ENCODE measurements around the gene STAG3.
"Not testable (repeated sequence)": the region's sequence is repeated elsewhere in the genome, so short reads cannot be mapped to it uniquely, and the experiment has no call there.

Gene STAG3

GRCh38 chr7:100234660-100235317 is 57.1 kb downstream of the STAG3 start:
- not testable (repeated sequence) for H3K4me2 ChIP-seq (ENCODE audit: low read length); H2BK15ac ChIP-seq (replicated peaks; ENCODE audit: low read depth); H2AK5ac ChIP-seq (ENCODE audit: low read length); H3K18ac ChIP-seq (ENCODE audit: low read length); H3K36me3 ChIP-seq (ENCODE audit: control insufficient read depth, insufficient read depth, low read length); H3K23ac ChIP-seq (ENCODE audit: low read length); H3K9ac ChIP-seq (ENCODE audit: low read length); H3K27ac ChIP-seq (ENCODE audit: low read depth, low read length); DNase-seq; H3K79me1 ChIP-seq (ENCODE audit: low read length); H4K5ac ChIP-seq (ENCODE audit: low read length); H2BK120ac ChIP-seq (ENCODE audit: low read depth, low read length); H3K56ac ChIP-seq (ENCODE audit: low read length); H3K4me1 ChIP-seq (ENCODE audit: control insufficient read depth, low read depth, low read length); H2BK5ac ChIP-seq (ENCODE audit: low read length); H3K27me3 ChIP-seq (ENCODE audit: insufficient read depth, low read length, poor library complexity); H4K8ac ChIP-seq (ENCODE audit: low read depth, low read length); H3K79me2 ChIP-seq (ENCODE audit: control insufficient read depth, insufficient read depth, low read length); H3K4me3 ChIP-seq (ENCODE audit: low read length); H3K4ac ChIP-seq (ENCODE audit: low read depth, low read length)
- WGBS (ENCODE audit: extremely low coverage, insufficient coverage, low lambda C conversion rate): no CpG with 5 or more reads among the region's 8 CpGs

DNA sequence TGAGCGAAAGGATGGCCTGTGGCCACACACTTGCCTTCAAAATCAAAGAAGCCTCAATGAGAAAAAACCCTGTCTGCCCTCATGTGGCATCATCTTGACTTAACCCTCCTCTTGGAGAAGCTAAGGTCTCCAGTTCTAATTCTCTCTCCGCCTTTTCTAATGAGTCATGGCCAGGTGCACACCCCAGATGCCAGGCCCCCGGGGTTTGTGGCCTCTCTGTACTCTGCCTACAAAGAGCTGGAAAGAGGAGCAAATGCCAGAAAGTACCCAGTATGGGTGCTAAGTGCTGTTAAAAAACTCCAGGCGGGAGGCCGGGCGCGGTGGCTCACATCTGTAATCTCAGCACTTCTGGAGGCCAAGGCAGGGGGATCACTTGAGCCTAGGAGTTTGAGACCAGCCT is 62.3 kb downstream of the STAG3 start:
- not testable (repeated sequence) for H3K4me2 ChIP-seq (ENCODE audit: low read length)
- WGBS (ENCODE audit: extremely low coverage, insufficient coverage, low lambda C conversion rate): no CpG with 5 or more reads among the region's 7 CpGs

GRCh38 chr7:100243385-100243784 is 65.7 kb downstream of the STAG3 start:
- H3K4me3 ChIP-seq (ENCODE audit: low read length); H3K23ac ChIP-seq (ENCODE audit: low read length); H3K79me2 ChIP-seq (ENCODE audit: control insufficient read depth, insufficient read depth, low read length); H3K79me1 ChIP-seq (ENCODE audit: low read length); H3K36me3 ChIP-seq (ENCODE audit: control insufficient read depth, insufficient read depth, low read length); H4K8ac ChIP-seq (ENCODE audit: low read depth, low read length); H3K4ac ChIP-seq (ENCODE audit: low read depth, low read length); H3K4me2 ChIP-seq (ENCODE audit: low read length); H2BK15ac ChIP-seq (replicated peaks; ENCODE audit: low read depth); DNase-seq; H3K9ac ChIP-seq (ENCODE audit: low read length); H2AK5ac ChIP-seq (ENCODE audit: low read length); H3K4me1 ChIP-seq (ENCODE audit: control insufficient read depth, low read depth, low read length); H3K18ac ChIP-seq (ENCODE audit: low read length); H2BK5ac ChIP-seq (ENCODE audit: low read length); H3K56ac ChIP-seq (ENCODE audit: low read length); H2BK120ac ChIP-seq (ENCODE audit: low read depth, low read length); H4K5ac ChIP-seq (ENCODE audit: low read length); H3K27me3 ChIP-seq (ENCODE audit: insufficient read depth, low read length, poor library complexity); H3K27ac ChIP-seq (ENCODE audit: low read depth, low read length): not testable (repeated sequence)
- no CpG with 5 or more reads among the region's 12 CpGs for WGBS (ENCODE audit: extremely low coverage, insufficient coverage, low lambda C conversion rate)

More for the DNA sequence above, 62.3 kb downstream of the STAG3 start:
- not testable (repeated sequence) for H3K27me3 ChIP-seq (ENCODE audit: insufficient read depth, low read length, poor library complexity); H2BK120ac ChIP-seq (ENCODE audit: low read depth, low read length); H3K4me3 ChIP-seq (ENCODE audit: low read length); H3K4ac ChIP-seq (ENCODE audit: low read depth, low read length); H4K5ac ChIP-seq (ENCODE audit: low read length); H4K8ac ChIP-seq (ENCODE audit: low read depth, low read length); H3K23ac ChIP-seq (ENCODE audit: low read length); H2BK15ac ChIP-seq (replicated peaks; ENCODE audit: low read depth); H3K36me3 ChIP-seq (ENCODE audit: control insufficient read depth, insufficient read depth, low read length); H3K4me1 ChIP-seq (ENCODE audit: control insufficient read depth, low read depth, low read length); H3K18ac ChIP-seq (ENCODE audit: low read length); H3K9ac ChIP-seq (ENCODE audit: low read length); DNase-seq; H3K79me1 ChIP-seq (ENCODE audit: low read length); H2AK5ac ChIP-seq (ENCODE audit: low read length); H2BK5ac ChIP-seq (ENCODE audit: low read length); H3K79me2 ChIP-seq (ENCODE audit: control insufficient read depth, insufficient read depth, low read length); H3K56ac ChIP-seq (ENCODE audit: low read length); H3K27ac ChIP-seq (ENCODE audit: low read depth, low read length)

DNA sequence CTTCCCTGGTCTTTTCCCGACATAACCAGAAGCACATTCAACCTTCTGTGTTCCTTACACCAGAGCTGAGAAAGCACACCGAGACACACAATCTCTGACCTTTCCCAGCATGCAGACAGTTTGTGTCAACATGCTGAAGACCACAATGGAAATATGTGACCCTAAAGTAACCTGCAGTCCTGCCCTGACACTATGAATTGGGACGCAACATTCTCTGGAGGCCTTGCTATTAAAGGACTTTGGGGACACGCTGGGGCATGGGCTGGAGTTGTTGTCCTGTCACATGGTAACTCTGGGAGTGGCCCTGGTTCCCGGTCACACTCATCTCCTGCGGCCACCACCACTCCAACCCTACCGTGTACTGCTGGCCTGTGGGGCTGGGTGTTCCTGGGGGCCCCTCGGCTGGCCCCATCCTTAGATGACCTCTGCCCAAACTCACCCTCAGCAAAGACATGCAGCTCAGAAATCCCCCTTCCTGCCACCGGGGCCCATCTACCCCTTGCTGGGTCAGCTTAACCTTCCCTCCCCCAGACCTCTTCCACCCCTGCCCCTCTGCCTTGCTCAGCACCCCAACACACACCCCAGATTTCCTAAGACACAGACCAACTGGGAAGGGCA is 67.4 kb downstream of the STAG3 start:
- H3K4me2 ChIP-seq (ENCODE audit: low read length); H2BK15ac ChIP-seq (replicated peaks; ENCODE audit: low read depth); H3K27ac ChIP-seq (ENCODE audit: low read depth, low read length); H4K5ac ChIP-seq (ENCODE audit: low read length); H3K27me3 ChIP-seq (ENCODE audit: insufficient read depth, low read length, poor library complexity); H3K9ac ChIP-seq (ENCODE audit: low read length); H3K18ac ChIP-seq (ENCODE audit: low read length); H2BK120ac ChIP-seq (ENCODE audit: low read depth, low read length); H2BK5ac ChIP-seq (ENCODE audit: low read length); H3K23ac ChIP-seq (ENCODE audit: low read length); H3K36me3 ChIP-seq (ENCODE audit: control insufficient read depth, insufficient read depth, low read length); H3K4ac ChIP-seq (ENCODE audit: low read depth, low read length); H2AK5ac ChIP-seq (ENCODE audit: low read length); H4K8ac ChIP-seq (ENCODE audit: low read depth, low read length); H3K79me2 ChIP-seq (ENCODE audit: control insufficient read depth, insufficient read depth, low read length); H3K79me1 ChIP-seq (ENCODE audit: low read length); DNase-seq; H3K4me3 ChIP-seq (ENCODE audit: low read length); H3K4me1 ChIP-seq (ENCODE audit: control insufficient read depth, low read depth, low read length): not testable (repeated sequence)
- H3K56ac ChIP-seq (ENCODE audit: low read length): peak overlapping the region; percentile 42
- no CpG with 5 or more reads among the region's 9 CpGs for WGBS (ENCODE audit: extremely low coverage, insufficient coverage, low lambda C conversion rate)

- H3K79me1 ChIP-seq (ENCODE audit: low read length); H3K56ac ChIP-seq (ENCODE audit: low read length); H3K36me3 ChIP-seq (ENCODE audit: control insufficient read depth, insufficient read depth, low read length); H3K4me1 ChIP-seq (ENCODE audit: control insufficient read depth, low read depth, low read length); H2BK15ac ChIP-seq (replicated peaks; ENCODE audit: low read depth); H3K27me3 ChIP-seq (ENCODE audit: insufficient read depth, low read length, poor library complexity); H2BK120ac ChIP-seq (ENCODE audit: low read depth, low read length); H3K4me2 ChIP-seq (ENCODE audit: low read length); H3K23ac ChIP-seq (ENCODE audit: low read length); H3K18ac ChIP-seq (ENCODE audit: low read length); H3K4ac ChIP-seq (ENCODE audit: low read depth, low read length); H2BK5ac ChIP-seq (ENCODE audit: low read length); DNase-seq; H3K27ac ChIP-seq (ENCODE audit: low read depth, low read length); H2AK5ac ChIP-seq (ENCODE audit: low read length); H3K9ac ChIP-seq (ENCODE audit: low read length); H3K4me3 ChIP-seq (ENCODE audit: low read length); H4K8ac ChIP-seq (ENCODE audit: low read depth, low read length); H4K5ac ChIP-seq (ENCODE audit: low read length); H3K79me2 ChIP-seq (ENCODE audit: control insufficient read depth, insufficient read depth, low read length): not testable (repeated sequence)
- no CpG with 5 or more reads among the region's 15 CpGs for WGBS (ENCODE audit: extremely low coverage, insufficient coverage, low lambda C conversion rate)
These were observed 68.6 kb downstream of the STAG3 start for GRCh38 chr7:100246121-100246864.

Measured in mesendoderm (in vitro differentiated cells).